HG03139 (cell line): ENCODE measurements around the gene GRID1.

Source experiments
- ATAC-seq: cut with Tn5 transposase; IDR thresholded peaks from one replicate; pipeline ENCODE4 v1.9.1; 2021; ENCODE audit not compliant: unreplicated experiment

The GRID1 gene

DNA sequence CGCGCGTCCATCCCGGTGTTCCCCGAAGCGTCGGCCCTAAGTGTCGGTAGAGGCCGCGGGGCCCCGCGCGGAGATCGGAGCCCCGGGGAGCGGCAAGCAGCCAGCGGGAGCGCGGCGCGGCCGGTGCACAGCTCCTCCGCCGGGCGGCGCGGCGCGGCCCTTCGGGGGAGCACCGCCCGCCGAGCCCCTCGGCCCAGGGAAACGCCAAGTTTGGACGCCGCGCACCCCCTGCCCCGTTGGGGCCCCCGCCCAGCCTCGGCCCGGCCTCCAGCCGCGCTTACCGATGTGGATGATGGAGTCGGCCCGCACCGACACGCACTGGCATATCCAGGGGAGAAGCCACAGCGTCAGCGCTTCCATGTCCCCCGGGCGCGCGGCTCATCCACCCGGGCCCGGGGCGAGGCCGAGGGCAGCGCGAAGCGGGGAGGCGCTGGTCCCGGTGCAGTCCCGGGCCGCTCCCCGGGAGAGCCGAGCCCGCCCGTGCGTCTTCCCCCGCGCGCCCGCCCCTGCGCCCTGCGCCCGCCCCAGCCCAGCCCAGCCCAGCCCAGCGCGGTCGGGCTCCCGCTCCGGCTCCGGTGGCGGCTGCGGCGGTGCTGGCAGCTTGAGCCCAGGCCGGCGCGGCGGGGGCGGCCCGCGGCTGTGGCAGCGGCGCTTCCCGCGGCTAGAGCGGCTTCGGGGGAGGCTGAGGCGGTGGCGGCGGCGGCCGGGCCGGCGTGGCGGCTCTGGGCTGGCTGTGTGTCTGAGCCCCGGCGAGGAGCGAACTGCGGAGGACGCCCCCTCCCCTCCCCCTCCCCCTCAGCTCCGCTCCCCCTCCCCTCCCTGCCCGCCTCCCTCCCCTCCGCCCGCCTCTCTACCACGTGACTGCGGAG, at the start of gene GRID1:
TSS of gene GRID1 (minus strand) at position 763 of the 869 bp plus-strand sequence.
- ATAC-seq, result no peak

DNA sequence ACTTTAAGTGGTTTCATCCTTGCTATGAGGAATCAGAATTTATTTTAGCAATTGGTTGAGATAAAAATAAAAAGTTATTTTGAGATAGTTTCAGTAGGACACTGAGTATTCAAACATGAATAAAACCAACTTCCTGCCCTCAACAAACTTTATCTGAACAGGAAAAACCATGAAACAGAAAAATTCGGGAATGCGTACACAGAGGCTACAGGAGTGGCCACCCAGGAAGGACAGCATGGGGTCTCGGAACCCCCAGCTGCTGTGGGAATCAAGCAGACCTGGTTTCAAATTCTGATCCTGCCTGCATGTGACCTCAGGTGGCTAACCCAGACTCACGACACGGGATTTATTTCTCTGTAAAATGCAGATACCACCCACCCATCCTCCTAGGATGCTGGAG, 49.0 kb upstream of the GRID1 start:
- ATAC-seq, result no peak

DNA sequence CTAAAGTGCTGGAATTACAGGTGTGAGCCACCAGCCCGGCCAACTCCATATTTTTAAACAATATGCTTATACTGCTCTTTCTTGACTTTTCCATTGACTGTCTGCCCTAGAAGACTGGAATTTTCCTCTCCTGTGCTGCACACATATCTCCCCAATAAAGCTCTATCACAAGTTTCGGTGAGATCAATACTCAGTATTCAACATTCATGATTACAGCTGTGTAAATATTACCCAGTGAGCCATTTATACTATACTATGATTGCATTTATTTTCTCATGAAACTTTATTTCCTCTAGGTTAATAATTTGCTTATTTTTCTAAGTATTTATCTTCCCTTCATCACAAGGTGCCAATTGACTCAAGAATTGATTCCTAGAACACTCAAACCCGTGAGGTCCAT, 48.5 kb upstream of the GRID1 start:
- no peak for ATAC-seq

DNA sequence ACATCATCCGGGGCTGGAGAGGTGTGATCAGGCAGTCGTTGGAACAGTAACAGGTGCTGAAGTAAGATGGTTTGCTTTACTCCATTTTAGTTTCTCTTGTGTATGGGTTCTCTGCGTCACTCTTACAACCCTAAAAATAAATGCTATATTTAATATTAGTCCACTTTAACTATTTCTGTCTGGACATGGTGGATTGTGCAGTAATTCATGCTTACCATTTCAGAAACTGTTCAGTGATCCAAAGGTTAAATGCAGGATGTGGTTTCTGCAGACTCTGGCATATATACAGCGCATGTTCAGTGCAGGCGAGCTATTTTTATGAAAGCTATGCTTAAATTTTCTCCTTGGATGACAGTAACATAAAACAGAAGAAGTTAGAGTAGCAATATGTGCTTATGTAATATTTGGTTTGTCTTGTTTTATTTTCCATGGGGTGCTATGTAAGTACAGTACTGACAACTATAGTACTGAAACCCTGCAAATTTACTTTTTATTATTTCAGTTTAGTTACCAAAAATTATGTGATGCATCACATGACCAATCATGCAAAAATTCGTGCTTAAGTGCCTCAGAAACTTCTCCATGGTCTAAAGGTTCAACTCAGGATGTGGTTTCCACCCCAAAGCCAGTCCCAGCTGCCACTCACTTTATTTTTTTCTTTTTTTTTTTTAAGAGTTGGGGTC, 46.6 kb upstream of the GRID1 start:
- peak; percentile 73 for ATAC-seq

DNA sequence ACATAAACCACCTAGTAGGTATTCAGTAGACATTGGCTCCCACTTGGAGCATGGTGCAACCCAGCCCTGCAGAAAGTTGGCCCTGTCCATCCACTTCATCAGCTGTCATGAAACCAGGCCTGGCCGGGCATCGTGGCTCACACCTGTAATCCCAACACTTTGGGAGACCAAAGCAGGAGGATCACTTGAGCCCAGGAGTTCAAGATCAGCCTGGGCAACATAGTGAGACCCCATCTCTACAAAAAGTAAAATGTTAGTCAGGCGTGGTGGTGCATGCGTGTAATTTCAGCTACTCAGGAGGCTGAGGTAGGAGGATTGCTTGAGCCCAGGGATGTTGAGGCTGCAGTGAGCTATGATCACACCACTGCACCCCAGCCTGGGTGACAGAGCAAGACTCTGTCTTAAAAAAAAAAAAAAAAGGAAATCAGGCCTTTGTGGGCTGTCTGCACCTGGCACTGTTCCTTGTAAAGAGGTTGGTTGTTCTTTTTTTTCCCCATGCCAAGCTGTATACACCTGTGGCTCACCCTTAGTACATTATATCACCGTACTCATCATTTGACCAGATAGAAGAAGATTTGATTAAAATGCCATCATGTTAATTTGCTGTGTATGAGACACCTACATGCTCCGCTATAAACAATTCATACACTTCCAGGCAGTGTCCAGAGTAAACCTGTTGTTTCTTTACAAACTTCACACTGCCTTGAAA, 45.4 kb upstream of the GRID1 start:
- no peak for ATAC-seq

DNA sequence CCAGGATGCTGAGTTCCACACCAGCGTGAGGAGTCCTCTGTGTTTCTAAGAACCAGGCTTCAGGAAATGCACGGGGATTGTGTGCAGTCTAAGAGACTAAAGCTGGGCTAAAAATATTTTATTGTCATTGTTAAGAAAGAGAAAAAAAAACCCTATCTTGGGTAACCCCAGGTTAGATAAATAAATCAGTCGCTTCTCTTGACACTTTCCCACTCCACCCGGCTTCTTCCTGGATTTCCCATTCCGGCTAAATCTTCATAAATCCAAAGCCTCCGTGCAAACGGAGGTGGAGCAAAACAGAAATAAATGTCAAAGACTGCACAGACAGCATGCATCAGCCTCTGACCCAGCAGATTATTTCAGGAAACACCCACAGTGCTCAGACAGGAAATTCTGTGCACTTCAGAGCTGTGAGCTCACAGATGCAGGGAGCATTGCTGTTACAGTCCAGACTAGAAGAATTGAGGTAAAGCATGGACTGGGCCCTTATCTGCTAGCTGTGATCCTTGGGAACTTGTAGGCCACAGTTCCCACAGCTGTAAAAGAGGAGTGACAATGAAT, 44.8 kb upstream of the GRID1 start:
- no peak for ATAC-seq

DNA sequence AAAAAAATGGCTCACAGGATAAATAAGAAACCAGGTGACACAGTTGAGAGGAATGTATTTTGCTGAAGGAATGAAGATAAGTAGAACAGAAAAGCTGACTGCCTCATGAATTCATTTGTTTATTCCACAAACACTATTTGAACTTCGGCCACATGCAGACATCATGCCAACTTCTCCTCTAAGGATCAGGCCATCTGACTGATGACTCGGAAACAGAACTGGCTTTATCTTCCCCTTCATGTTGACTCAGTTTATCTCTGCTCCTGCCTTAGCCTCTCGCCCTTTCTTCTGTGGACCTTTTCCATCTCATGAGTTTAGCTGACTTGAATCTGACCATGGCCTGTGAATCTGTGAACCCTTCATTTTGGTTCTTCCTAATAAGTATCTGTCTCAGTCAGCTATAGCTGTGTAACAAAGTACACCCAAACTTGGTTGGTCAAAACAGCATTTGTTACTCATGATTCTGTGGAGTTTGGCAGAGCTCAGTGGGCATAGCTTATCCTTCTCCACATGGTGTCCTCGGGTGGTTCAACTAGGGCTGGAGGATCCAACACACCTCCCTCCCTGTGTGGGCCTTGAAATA, 44.0 kb upstream of the GRID1 start:
- ATAC-seq, result no peak

DNA sequence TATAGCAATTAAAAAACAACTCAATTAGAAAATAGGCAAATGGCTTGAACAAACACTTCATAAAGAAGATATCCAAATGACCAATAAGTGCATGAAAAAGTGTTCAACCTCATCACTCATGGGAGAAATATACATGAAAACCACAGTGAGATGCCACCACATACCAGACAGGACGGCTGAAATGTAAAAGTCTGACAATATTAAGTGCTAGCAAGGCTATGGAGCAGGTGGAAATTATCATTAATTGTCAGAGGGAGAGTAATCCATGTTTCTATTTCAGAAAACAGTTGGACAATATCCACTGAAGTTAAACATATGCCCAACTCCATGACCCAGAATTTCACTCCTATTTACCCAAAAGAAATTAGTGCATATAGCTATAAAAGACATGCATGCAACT, 42.6 kb upstream of the GRID1 start:
- no peak for ATAC-seq

DNA sequence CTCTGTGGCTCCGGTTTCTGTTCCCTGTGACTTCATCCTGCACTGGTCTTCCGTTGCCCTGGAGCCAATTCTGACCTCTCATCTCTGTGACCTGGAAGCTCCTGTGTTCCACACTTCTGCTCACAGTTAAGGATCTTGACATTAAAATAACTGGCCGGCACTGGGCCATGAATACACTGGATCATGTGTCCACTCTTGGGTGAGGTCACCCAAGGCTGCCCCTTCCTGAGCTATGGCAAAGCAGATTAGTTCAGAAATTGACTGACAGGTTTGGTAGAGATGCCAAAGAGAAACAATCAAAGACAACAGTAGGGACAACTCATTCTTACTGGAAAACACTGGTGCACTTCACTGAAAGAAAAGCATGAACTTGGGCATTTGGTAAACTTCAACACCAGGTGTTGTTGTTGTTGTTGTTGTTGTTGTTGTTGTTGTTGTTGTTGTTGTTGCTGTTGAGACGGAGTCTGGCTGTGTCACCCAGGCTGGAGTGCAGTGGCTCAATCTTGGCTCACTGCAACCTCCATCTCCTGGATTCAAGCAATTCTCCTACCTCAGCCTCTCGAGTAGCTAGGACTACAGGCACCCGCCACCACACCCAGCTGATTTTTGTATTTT, 36.7 kb upstream of the GRID1 start:
- no peak for ATAC-seq

DNA sequence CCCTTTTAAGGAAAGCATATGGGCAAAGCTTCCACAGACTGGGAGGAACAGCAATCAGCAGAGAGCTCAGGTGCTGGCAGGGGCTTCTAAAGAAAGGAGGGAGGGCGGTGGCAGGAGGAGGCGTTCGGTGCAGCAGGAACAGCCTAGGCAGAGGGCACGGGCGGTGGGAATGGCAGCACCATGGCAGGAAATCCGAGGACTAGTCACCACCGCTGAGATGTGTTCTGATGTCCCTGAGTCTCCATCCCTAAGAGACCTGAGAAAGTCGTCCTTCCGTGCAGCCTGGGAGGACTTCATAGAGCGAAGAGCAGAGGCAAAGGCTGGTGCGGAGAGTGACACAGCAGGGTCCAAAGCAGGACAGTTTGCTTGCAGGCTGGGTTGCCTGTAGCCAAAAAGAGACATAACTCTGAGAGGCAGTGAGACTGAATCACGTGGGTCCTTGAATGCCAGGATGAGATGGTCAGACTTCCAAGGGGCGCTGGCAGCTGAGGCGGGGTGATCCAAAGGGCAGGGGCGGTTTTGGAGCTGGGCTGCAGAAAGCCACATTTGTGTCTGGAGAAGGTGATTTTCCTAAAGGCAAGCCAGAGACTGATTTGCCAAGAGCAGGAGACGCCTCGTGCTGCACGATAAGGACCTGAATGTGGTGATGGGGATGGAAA, 35.8 kb upstream of the GRID1 start:
- no peak for ATAC-seq

DNA sequence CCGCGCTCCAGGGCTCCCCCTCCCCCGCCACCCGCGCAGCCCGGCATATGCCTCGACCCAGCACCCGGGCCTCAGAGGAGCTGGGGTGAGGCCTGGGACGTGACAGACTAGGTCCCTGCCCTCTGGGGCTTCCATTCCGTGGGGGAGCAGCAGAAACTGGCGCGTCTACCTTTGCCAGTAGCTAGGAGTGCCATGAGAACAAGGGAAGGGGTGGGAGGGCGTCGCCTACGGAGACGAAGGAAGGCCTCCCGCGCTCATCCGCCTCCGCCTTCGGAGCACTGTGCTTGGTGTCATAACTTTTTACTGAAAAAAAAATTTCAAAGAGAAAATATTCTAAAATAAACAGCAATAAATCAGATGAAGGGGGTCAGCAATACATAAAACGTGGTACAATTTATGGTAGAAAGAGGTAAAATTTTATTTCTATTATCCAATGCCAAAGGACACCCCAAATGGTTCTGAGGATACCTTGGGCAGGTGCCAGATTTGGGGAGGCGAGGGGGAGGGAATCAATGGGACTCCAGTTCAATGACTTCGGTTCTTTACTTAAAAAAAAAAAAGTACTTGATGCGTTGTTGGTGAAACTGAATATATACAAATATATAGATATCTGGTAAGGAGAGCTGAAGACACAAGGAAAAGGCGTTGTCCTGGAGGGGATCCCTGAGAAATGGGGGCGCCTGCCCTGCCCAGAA, 35.1 kb upstream of the GRID1 start:
- ATAC-seq, result no peak

DNA sequence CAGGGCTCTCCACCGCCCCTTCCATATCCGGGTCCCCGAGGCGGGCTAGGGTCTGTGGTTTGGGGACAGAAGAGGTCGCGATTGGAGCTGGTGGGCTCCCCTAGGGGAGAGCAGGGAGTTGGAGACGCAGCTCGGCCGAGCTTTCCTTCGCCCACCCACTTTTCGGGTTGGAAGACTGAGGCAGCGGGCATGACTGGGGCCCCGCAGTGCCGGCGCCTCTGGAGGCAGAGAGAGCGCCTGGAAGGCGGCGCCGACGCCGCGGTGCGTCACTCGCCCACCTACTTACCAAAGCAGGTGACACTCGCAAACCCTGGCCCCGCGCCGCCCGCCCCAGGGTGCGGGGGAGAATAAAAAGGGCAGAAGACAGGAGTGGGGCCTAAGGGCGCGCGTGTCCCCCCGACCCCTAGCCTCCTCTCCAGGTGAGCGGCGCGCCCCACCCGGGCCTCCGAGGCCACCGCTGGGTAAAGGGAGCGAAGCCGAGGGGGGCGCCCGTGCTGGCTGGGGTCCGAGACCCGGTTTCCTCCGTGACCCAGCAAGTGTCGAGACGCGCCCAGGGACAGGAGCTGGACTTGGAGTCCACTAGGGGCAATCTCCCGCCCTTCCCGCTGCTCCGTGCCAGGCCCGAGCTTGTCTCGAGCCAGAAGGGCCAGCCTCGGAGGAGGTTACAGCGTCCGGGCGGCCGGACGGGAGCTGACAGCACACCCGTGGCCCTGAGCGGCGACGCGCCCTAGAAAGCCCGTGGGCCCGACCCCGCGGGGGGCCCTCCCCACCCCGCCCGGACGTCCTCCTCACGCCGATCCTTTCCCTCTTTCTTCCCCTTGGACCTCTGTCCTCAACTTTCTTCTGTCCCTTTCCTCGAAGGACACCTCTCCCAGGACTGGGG, 34.4 kb upstream of the GRID1 start:
- ATAC-seq, result peak; percentile 28

DNA sequence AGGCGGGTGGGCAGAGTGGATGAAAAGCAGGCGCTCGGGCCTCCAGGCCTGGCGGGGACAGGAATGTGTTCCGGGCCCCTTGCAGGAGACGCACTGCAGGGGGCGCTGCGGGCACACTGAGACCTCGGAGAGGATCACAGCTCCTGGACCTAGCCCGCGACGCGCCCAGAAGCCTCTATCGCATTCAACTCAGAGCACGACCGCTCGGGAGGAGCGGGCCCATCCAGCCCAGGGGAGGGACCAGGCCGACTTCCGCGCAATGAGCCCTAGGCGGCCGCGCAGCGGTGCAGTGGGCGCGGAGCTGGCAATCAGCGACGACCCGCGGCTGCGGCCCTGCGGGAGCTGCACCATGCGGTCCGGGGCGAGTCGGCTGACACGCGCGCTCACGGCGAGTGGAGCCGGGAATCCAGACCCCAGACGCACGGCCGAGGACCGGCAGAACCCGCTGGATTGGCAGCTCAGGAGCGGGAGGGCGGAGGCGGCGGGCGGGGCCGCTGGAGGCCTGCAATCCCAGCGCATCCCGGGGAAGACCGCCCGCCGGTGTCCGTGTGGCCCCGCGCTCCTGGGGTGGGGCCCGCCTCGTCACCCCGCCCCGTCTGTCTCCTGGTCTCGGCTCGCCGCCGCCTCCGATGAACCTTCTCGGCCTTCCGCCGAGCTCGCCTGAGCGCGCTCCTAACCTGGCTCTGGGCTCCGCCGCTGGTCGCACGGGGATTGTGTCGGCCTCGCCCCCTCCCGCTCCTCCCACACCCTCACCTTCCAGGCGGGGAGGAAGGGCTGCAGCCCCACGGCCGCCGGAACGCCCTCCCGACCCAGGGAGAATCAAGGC, 33.5 kb upstream of the GRID1 start:
- peak; percentile 89 for ATAC-seq

DNA sequence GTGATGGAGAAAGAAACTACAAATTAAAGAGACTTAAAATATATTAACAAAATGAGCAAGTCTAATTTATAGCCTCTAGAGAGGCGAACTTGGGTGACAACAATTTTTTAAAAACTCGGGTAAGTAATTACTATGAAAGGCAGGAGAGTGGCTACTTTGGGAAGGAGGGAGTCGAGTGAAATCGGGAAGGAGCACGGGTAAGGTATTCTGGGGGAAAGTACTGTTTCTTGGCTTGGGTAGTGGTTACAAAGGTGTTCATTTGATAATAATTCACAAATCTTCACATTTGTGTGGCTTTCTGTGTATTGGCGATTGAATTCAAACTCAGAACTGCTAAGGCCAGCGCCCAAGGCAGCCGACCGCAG, 32.9 kb upstream of the GRID1 start:
- ATAC-seq, result no peak

DNA sequence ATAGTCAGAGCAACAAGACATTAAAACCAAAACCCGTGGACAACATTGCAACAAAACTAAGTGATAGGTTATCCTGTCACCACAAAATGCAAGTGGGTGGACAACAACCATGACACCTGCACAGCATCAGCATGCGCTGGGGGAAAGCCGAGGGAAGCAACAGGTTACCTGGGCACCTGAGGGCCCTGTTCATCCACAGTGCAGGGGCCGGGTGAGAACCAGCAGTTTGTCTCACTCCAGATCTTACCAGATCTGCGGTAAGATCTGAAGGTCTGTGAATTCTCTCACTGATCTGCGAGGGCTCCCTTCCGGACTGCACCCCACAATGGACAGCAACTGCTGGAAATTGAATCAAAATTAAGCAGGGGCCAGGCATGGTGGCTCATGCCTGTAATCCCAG, 30.5 kb upstream of the GRID1 start:
- no peak for ATAC-seq

DNA sequence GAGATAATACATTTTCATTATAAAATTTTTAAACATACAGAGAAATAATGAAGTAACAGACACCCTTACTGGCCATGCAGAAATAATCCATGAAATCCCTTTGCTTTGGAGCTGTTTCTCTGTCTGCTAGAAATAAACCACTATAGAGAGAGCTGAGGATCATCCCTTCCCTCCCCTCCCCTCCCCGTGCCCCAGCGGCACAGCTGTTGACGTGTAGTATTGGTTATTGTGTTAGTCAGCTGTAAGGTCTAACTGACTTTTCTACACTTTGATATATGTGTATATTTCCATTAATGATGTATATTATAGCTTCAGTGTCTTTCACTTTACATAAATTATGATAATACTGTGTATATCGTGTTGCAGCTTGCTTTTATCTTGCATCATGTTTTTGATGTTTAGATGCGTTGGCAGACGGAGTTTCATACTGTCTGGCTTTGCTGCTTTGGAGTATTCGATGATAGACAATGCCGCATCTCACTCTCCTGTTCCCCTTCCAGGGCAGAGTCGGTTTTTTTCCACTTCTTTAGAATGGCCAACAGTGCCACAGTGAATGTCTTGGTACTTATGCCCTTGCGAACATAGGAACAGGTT, 27.4 kb upstream of the GRID1 start:
- ATAC-seq, result no peak

DNA sequence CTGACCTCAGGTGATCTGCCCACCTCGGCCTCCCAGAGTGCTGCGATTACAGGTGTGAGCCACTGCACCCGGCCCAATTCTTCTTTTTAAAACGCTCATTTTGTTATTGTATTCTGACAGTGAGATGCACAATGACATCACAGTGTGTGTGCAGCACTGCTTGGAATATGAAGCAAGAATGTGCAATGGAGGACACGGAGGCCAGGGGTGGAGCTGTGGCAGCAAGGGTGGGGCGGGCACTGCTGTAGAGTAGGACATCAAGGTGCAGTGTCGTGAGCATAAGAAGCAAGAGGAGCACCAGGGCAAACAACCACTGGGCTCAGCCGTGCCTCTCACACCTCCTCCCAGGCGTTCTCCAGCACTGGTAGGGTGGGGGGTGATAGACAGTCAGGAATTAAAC, 26.8 kb upstream of the GRID1 start:
- ATAC-seq, result no peak

DNA sequence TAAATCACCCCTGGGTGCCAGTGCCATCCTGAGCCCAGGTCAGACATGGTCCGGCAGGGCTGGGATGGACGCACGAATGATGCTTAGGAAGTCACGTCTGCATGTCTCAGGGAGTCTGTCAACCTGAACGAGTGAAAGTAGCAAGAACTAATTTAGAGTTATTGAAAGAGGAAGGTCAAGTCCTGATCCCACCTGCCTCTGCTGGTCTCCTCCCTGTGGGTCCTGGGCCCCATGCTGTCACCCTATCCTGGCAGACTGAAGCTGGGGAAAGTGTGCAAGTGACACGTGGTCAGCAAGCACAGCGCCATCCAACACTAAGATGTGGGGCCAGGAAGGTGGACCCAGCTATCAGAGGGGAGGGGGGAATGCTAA, 26.1 kb upstream of the GRID1 start:
- ATAC-seq, result no peak
